Transverse colon (tissue), 4 donors: Measurements from ENCODE around the gene UTF1. TPM values are rescaled to one million over a fixed set of nuclear protein-coding genes. Genes with fewer than 3 reads are reported as not detected.

Experiments used
- DNase-seq: peaks from one replicate; pipeline ENCODE4 v3.0.0-alpha.2; 2019
- H3K27ac ChIP-seq, 4 donors: fragments of 200-600 bp; sonication (generic); 2 replicates each; pipeline ENCODE4 v1.5.1; 2016 to 2018; ENCODE audit warnings: inconsistent platforms in 4 of 4
- H3K27me3 ChIP-seq: fragments of 200-600 bp; sonication (generic); 2 replicates; pipeline ENCODE4 v1.5.1; 2017; ENCODE audit warnings: inconsistent platforms
- H3K36me3 ChIP-seq, 4 donors: fragments of 200-600 bp; sonication (generic); 2 replicates each; pipeline ENCODE4 v1.5.1; 2017 to 2019; ENCODE audit warnings: inconsistent platforms in 4 of 4
- H3K4me1 ChIP-seq, 4 donors: fragments of 200-600 bp; sonication (generic); 2 replicates each; pipeline ENCODE4 v1.5.1; 2017 to 2020; ENCODE audit warnings: inconsistent platforms in 4 of 4
- H3K4me3 ChIP-seq, 4 donors: fragments of 200-600 bp; sonication (generic); 1 replicate in 1 of 4; 2 replicates in 3 of 4; pipeline versions ENCODE4 v1.5.1 to v1.6.1; 2017 to 2019; ENCODE audit warnings: inconsistent platforms in 4 of 4
- H3K9me3 ChIP-seq, 2 donors: fragments of 200-600 bp; sonication (generic); 2 replicates each; pipeline ENCODE4 v1.5.1; 2017 to 2019; ENCODE audit warnings: inconsistent platforms in 2 of 2
- CTCF ChIP-seq, 5 experiments: fragments of 200-600 bp in 3 of 5; fragments of 450-650 bp in 2 of 5; sonication (generic) in 3 of 5; IDR thresholded peaks; 1 replicate in 2 of 5; 2 replicates in 3 of 5; pipeline ENCODE4 v1.5.1; 2016 to 2017; ENCODE audit warnings: antibody characterized with exemption in 5 of 5, inconsistent platforms in 3 of 5, mild to moderate bottlenecking in 2 of 5, moderate library complexity in 1 of 5
- EP300 ChIP-seq: sonication (generic); formaldehyde crosslinking; IDR thresholded peaks from one replicate; pipeline ENCODE4 v1.6.1; 2017; ENCODE audit warnings: antibody characterized with exemption, low read depth
- POLR2A ChIP-seq: fragments of 450-650 bp; IDR thresholded peaks from one replicate; pipeline ENCODE4 v1.6.1; 2016; ENCODE audit warnings: antibody characterized with exemption, mild to moderate bottlenecking, moderate library complexity
- POLR2AphosphoS5 ChIP-seq, 3 donors: sonication (generic); formaldehyde crosslinking; IDR thresholded peaks; one replicate each; pipeline ENCODE4 v1.6.1; 2016; ENCODE audit warnings: antibody characterized with exemption in 3 of 3
- WGBS, 2 donors: methylation state at CpG; one replicate each; pipeline ENCODE4 v1.1.5; 2018; ENCODE audit warnings: low coverage in 1 of 2; 5-methylcytosine and 5-hydroxymethylcytosine counted together
- in situ Hi-C, 4 donors: fragments of 200-750 bp; cut with MboI; loops; one replicate each; pipeline versions ENCODE4 v1.15.0 to v1.15.1; 2017; ENCODE audit warnings: low sequenced_read_pairs in 3 of 4, low pct_ligation_motif_present in 1 of 4, low pct_unique_long_range_greater_than_20kb in 1 of 4
- intact Hi-C: fragments of 100-400 bp; cut with DNase I; formaldehyde crosslinking; loops from one replicate; pipeline ENCODE4 v1.15.1; 2023; ENCODE audit warnings: low total_unique reads
- total RNA-seq, 4 donors: library from RNA; depleted of rRNA; stranded (reverse); fragments of >200 nt; gene quantifications; one replicate each; pipeline ENCODE4 v1.1.0, GENCODE V29; 2016

UTF1 gene
- total RNA-seq, 4 donors from 2014 or later = not detected

DNA sequence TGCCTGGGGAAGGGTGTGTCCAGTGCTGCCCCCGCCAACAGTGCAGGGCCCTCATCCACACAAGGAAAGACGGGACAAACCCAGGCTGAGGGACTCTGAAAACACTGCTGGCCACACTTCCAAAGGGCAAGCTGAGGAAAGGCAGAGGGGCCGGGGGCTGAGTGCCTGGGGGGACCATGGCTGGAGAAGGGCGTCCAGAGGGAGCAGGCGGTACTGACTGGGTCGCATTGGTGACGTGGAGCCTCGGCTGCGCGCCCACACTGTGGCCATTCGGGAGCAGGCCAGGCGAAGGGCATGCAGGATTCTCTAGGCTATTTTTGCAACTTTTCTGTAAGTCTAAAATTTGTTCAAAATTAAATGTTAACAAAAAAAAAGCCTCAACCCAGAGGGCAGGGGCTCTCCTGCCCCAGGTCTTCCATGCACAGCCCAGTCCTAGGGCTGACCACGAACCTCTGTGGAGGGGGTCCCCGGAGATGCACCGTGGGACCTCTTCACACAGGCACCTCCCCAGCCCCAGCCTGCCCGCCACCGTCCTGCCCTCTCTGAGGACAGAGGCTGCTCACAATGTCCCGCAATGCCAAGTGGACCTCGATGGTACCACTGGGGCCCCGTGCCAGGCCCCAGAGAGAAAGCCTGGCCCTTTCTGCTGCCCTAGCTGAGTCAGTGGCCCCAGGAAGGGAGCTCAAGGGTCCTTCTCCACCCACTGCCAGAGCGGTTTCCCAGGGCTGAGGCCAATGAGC is 36.2 kb downstream of the UTF1 start:
- H3K9me3 ChIP-seq = no peaks in the 10 kb centered on the region
- no peak overlapping the region for H3K27ac ChIP-seq
- DNase-seq = no peak
- no peak overlapping the region for H3K4me3 ChIP-seq
- H3K27me3 ChIP-seq = no peaks in the 10 kb centered on the region
- intact Hi-C loops = no loop called here
- WGBS, 2 donors = 82 to 91% methylated on average over 8 to 21 of the region's 21 CpGs
- in situ Hi-C loops = loop anchor here in 1 of 4 donors (10.0 kb wide), 1 partner anchor 49 kb away; no protein-coding TSS in a partner anchor
- no peaks in the 10 kb centered on the region for H3K36me3 ChIP-seq
- TF ChIP-seq POLR2AphosphoS5 (IDR thresholded peaks at IDR 0.05) (no peak), EP300 (no peak), POLR2A (no peak), CTCF (IDR thresholded peaks at IDR 0.05) (no peak)
- peaks cover 10 to 37% (median 22%) of the 10 kb centered on the region in 4 donors for H3K4me1 ChIP-seq

DNA sequence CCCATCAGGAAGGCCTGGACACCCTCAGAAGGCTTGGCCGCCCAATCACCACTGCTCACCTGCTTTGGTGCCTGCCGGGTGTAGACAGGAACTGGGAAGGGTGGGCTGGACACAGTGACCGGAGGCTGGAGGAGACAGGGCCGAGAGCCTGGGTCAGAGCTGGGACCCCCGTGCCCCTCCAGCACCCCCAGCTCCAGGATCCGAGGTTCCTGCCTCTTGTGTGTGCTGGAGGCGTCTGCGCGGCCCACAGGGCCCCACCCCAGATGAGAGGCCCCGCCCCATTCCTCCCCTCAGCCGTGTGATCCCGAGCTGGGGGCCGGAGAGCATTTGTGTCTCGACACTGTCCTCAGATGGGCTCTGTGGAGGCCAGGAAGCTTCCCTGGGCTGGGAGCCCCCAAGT is 37.3 kb downstream of the UTF1 start:
- in situ Hi-C loops = loop anchor here in 1 of 4 donors (10.0 kb wide), 1 partner anchor 48 kb away; no protein-coding TSS in a partner anchor
- Histone ChIP-seq H3K36me3 (no peaks in the 10 kb centered on the region), H3K4me3 (no peak overlapping the region), H3K9me3 (no peaks in the 10 kb centered on the region), H3K27ac (no peak overlapping the region), H3K27me3 (no peaks in the 10 kb centered on the region), H3K4me1 (peaks cover 8 to 33% (median 17%) of the 10 kb centered on the region in 4 donors)
- 85% methylated on average over 14 of the region's 14 CpGs; no CpG with 5 or more reads in 1 of the 2 donors for WGBS, 2 donors
- intact Hi-C loops = no loop called here
- no peak for TF ChIP-seq EP300
- TF ChIP-seq CTCF (IDR thresholded peaks at IDR 0.05) = no peak
- no peak for TF ChIP-seq POLR2A
- TF ChIP-seq POLR2AphosphoS5 (IDR thresholded peaks at IDR 0.05) = no peak
- no peak for DNase-seq

GRCh38 chr10:133267829-133268228 is 37.8 kb downstream of the UTF1 start:
- H3K27me3 ChIP-seq = no peaks in the 10 kb centered on the region
- TF ChIP-seq POLR2AphosphoS5 (IDR thresholded peaks at IDR 0.05) = no peak
- no peak overlapping the region for H3K4me3 ChIP-seq
- no peak overlapping the region for H3K27ac ChIP-seq
- in situ Hi-C loops (loop anchor here in 1 of 4 donors (10.0 kb wide), 1 partner anchor 47 kb away; no protein-coding TSS in a partner anchor), intact Hi-C loops (no loop called here)
- WGBS, 2 donors = 91% methylated on average over 17 of the region's 22 CpGs; no CpG with 5 or more reads in 1 of the 2 donors
- H3K36me3 ChIP-seq = no peaks in the 10 kb centered on the region
- H3K9me3 ChIP-seq = no peaks in the 10 kb centered on the region
- DNase-seq = no peak
- peaks cover 2 to 27% (median 12%) of the 10 kb centered on the region in 4 donors for H3K4me1 ChIP-seq

GRCh38 chr10:133268532-133268931 is 38.5 kb downstream of the UTF1 start:
- Histone ChIP-seq H3K27ac (no peak overlapping the region), H3K4me3 (no peak overlapping the region), H3K4me1 (peaks cover 0 to 20% (median 9%) of the 10 kb centered on the region in 4 donors), H3K36me3 (no peaks in the 10 kb centered on the region), H3K9me3 (no peaks in the 10 kb centered on the region), H3K27me3 (no peaks in the 10 kb centered on the region)
- DNase-seq = no peak
- 87% methylated on average over 21 of the region's 22 CpGs; no CpG with 5 or more reads in 1 of the 2 donors for WGBS, 2 donors
- intact Hi-C loops = no loop called here
- no peak for TF ChIP-seq POLR2AphosphoS5 (IDR thresholded peaks at IDR 0.05)
- no peak for TF ChIP-seq POLR2A
- no peak for TF ChIP-seq CTCF (IDR thresholded peaks at IDR 0.05)
- TF ChIP-seq EP300 = no peak
- in situ Hi-C loops = loop anchor here in 1 of 4 donors (10.0 kb wide), 1 partner anchor 46 kb away; no protein-coding TSS in a partner anchor
